Pancreas (tissue), 10 donors: Measurements from ENCODE around the gene IFITM10. TPM values are rescaled to one million over a fixed set of nuclear protein-coding genes. Genes with fewer than 3 reads are reported as not detected.
A peak's percentile ranks its signal among the peaks of the same experiment; 100 is the strongest.

Experiments used
- ATAC-seq, 4 donors: fragments of 200-7000 bp; cut with Tn5 transposase; one replicate each; pipeline versions ENCODE4 v1.8.0 to v1.9.1; 2020; ENCODE audit warnings: mild to moderate bottlenecking in 4 of 4, moderate library complexity in 4 of 4
- DNase-seq, 6 donors: peaks; one replicate each; pipeline ENCODE4 v3.0.0-alpha.2; 2020
- FAIRE-seq: peaks from 2 replicates; lab custom pipeline; 2012; peaks lifted over from hg19 to GRCh38; lab: Jason Lieb, UNC
- H3K27ac ChIP-seq, 4 donors: fragments of 200-600 bp; sonication (generic); 1 replicate in 3 of 4; 2 replicates in 1 of 4; pipeline versions ENCODE4 v1.5.0 to v1.8.0; 2020
- H3K27me3 ChIP-seq, 4 donors: fragments of 200-600 bp; one replicate each; pipeline ENCODE4 v1.8.0; 2021
- H3K36me3 ChIP-seq, 3 donors: fragments of 200-600 bp; sonication (generic) in 1 of 3; one replicate each; pipeline versions ENCODE4 v1.5.0 to v1.8.0; 2020 to 2021
- H3K4me1 ChIP-seq, 3 donors: fragments of 200-600 bp; one replicate each; pipeline ENCODE4 v1.8.0; 2021
- H3K4me3 ChIP-seq, 4 donors: fragments of 200-600 bp; sonication (generic) in 2 of 4; one replicate each; pipeline versions ENCODE4 v1.5.0 to v1.8.0; 2020 to 2021
- H3K9me3 ChIP-seq, 4 donors: fragments of 200-600 bp; one replicate each; pipeline ENCODE4 v1.8.0; 2021
- WGBS, 2 donors: extraction: QIAGEN DNeasy Blood & Tissue Kit; methylation state at CpG; one replicate each; pipeline ENCODE4 v1.1.7; 2013; 5-methylcytosine and 5-hydroxymethylcytosine counted together
- intact Hi-C, 3 donors: fragments of 100-400 bp; cut with DNase I; formaldehyde crosslinking; loops; one replicate each; pipeline versions ENCODE4 v1.11.1 to v1.14.2; 2022
- polyA plus RNA-seq, 2 donors: library from polyadenylated mRNA; stranded (reverse); fragments of 200-250 nt; gene quantifications; one replicate each; pipeline ENCODE4 v1.2.3, GENCODE V29; 2013
- total RNA-seq, 6 donors: library from RNA; stranded (reverse); fragmentation: NEBNext Ultra II Directional in 4 of 6; extraction: Animal tissue kit (Norgen Biotek cat#: 25700) in 4 of 6; gene quantifications; one replicate each; pipeline versions ENCODE4 v1.2.1 to v1.2.4, GENCODE V29; 2021 to 2023
- TF ChIP-seq, protein P1 (sequence below), 4 donors: fragments of 200-600 bp; sonication (generic) in 3 of 4; IDR thresholded peaks; one replicate each; pipeline versions ENCODE4 v1.5.0 to v1.8.0; 2021; ENCODE audit warnings: antibody characterized with exemption in 4 of 4
- donor health status: healthy with polysubstance abuse.
- donor health status: DM: no; HTN: no; CAD: no; lungs with moderate emphysema.
- donor health status: DM: no; HTN: no; CAD: no.
- donor health status: control.
- donor health status: control.
- donor health status: Bipolar disorder and iron deficiency.
- donor health status: DM: yes; HTN: yes; CAD: no.
- donor health status: DM: no; HTN: no; CAD: no.
- donor health status: DM: no; HTN: no; CAD: no.
- donor health status: DM: yes; HTN: yes; CAD: no.

The IFITM10 gene
- total and polyA plus RNA-seq, 8 donors = 0.28 to 2.0 (median 0.55) TPM

DNA sequence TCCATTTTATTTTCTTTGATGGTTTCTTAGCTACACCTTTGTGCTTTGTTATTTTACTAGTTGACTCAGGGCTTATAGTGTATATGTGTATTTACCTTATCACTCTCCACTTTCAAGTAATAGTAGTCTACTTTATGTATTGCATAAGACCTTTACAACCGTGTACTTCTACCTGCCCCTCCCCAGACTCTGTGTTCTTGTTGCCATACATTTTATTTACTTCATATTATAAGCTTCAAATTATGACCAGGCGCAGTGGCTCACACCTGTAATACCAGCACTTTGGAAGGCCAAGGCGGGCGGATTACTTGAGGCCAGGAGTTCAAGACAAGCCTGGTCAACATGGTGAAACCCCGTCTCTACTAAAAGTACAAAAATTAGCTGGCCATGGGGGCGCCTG is 41.5 kb upstream of the IFITM10 start:
- TF ChIP-seq, protein P1, sequence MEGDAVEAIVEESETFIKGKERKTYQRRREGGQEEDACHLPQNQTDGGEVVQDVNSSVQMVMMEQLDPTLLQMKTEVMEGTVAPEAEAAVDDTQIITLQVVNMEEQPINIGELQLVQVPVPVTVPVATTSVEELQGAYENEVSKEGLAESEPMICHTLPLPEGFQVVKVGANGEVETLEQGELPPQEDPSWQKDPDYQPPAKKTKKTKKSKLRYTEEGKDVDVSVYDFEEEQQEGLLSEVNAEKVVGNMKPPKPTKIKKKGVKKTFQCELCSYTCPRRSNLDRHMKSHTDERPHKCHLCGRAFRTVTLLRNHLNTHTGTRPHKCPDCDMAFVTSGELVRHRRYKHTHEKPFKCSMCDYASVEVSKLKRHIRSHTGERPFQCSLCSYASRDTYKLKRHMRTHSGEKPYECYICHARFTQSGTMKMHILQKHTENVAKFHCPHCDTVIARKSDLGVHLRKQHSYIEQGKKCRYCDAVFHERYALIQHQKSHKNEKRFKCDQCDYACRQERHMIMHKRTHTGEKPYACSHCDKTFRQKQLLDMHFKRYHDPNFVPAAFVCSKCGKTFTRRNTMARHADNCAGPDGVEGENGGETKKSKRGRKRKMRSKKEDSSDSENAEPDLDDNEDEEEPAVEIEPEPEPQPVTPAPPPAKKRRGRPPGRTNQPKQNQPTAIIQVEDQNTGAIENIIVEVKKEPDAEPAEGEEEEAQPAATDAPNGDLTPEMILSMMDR (IDR thresholded peaks at IDR 0.05) = no peak
- intact Hi-C loops = no loop called here
- no peaks in the 10 kb centered on the region for H3K27me3 ChIP-seq
- H3K27ac ChIP-seq = no peak overlapping the region
- no peak for ATAC-seq
- H3K36me3 ChIP-seq = no peaks in the 10 kb centered on the region
- no peaks in the 10 kb centered on the region for H3K9me3 ChIP-seq
- no peak for FAIRE-seq
- WGBS, 2 donors = 85 to 92% methylated on average over 6 of the region's 6 CpGs
- no peaks in the 10 kb centered on the region for H3K4me1 ChIP-seq
- no peak overlapping the region for H3K4me3 ChIP-seq
- DNase-seq = no peak

DNA sequence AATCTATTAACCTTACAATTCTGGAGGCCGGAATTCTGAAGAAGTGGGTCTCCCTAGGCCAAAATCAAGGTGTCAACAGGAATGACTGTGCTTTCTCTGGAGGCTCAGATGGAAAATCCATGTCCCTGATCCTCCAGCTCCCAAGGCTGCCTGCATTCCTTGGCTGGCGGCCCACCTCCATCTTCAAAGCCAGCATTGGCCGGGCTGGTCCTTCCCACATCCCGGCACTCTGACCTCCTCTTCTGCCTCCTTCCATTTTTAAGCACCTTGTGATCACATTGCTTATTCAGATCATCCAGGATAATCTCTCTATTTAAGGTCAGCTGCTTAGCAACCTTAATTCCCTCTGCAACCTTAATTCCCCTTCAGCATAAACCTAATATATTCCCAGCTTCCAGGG is 36.1 kb upstream of the IFITM10 start:
- Histone ChIP-seq H3K36me3 (no peaks in the 10 kb centered on the region), H3K4me3 (no peak overlapping the region), H3K4me1 (no peaks in the 10 kb centered on the region), H3K9me3 (no peaks in the 10 kb centered on the region), H3K27ac (no peak overlapping the region), H3K27me3 (no peaks in the 10 kb centered on the region)
- 90 to 96% methylated on average over 4 of the region's 4 CpGs for WGBS, 2 donors
- FAIRE-seq (no peak), DNase-seq (no peak), ATAC-seq (no peak)
- intact Hi-C loops = no loop called here
- TF ChIP-seq, protein P1 (IDR thresholded peaks at IDR 0.05) = no peak

DNA sequence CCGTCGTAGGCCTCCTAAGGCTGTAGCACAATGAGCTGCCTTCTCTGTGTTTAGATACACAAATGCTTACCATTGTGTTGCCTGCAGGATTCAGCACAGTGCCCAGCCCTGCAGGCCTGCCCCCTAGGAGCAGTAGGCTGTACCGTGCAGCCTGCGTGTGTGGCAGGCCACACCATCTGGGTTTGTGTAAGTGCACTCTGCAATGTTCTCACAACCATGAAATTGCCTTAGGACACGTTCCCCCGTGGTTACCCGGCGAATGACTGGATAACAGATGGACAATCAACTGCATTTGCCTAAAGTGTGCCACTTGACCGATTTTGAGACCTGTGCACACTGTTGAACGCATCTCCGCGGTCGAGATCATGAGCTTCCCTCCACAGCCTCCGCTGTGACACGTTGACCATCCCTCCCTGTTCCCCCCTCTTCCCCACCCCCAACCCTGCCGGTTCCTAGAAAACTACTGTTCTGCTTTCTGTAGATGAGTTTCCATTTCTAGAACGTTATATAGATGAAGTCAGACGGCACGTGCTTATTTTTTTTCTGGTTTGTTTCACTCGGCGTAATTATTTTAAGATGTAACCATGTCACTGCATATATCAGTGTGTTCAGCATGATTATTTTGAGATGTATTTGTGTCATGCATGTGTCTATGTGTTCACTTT is 35.5 kb upstream of the IFITM10 start:
- no peak for FAIRE-seq
- Histone ChIP-seq H3K27me3 (no peaks in the 10 kb centered on the region), H3K4me3 (no peak overlapping the region), H3K9me3 (no peaks in the 10 kb centered on the region), H3K27ac (no peak overlapping the region), H3K36me3 (no peaks in the 10 kb centered on the region), H3K4me1 (no peaks in the 10 kb centered on the region)
- intact Hi-C loops = no loop called here
- 78% methylated on average over 21 of the region's 21 CpGs for WGBS, 2 donors
- no peak for DNase-seq
- TF ChIP-seq, protein P1 (IDR thresholded peaks at IDR 0.05) = no peak
- ATAC-seq = peak in 2 of 4 donors; percentile 29 to 53

DNA sequence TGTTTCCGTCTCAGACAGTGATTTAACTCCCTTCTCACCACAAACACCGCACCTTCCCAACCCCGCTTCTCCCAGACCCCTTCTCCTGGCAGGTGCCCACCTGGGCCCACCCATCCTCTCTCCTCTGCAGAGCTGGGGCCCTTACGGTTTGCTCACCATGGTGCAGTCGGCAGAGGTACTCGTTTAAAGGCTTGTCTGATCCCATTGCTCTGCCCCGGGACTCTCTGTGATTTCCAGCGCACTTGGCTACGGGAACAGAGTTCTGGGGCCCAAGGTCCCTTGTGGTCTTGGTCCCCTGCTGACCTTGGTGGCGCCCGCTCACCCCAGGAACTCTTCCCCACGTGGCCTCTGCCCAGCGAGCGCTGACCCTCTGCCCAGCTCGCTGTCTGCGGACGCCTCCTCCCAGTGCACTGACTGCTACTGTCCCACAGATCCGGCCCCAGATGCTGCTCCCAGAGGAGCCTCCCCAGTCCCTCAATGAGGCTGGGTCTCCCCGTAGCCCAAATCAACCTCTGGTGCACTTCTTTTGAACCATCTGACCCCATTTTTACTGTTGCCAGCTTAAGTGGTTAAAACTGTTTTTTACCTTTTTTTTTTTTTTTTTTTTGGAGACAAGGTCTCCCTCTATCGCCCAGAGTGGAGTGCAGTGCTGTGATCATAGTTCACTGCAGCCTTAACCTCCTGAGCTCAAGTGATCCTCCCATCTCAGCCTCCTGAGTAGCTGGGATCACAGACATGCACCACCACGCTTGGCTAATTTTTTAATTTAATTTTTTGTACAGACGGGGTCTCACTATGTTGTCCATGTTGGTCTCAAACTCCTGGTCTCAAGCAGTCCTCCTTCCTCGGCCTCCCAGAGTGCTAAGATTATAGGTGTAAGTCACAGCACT is 34.6 kb upstream of the IFITM10 start:
- H3K27me3 ChIP-seq = no peaks in the 10 kb centered on the region
- DNase-seq = no peak
- ATAC-seq = no peak
- no peak overlapping the region for H3K27ac ChIP-seq
- H3K4me1 ChIP-seq = no peaks in the 10 kb centered on the region
- intact Hi-C loops = no loop called here
- no peaks in the 10 kb centered on the region for H3K36me3 ChIP-seq
- WGBS, 2 donors = 80 to 87% methylated on average over 23 of the region's 23 CpGs
- no peak overlapping the region for H3K4me3 ChIP-seq
- no peak for FAIRE-seq
- TF ChIP-seq, protein P1 (IDR thresholded peaks at IDR 0.05) = no peak
- no peaks in the 10 kb centered on the region for H3K9me3 ChIP-seq
